HG03045 (cell line): Measurements from ENCODE around the gene TMEM132C.

Source experiments
- ATAC-seq: cut with Tn5 transposase; IDR thresholded peaks from one replicate; pipeline ENCODE4 v1.9.1; 2021; ENCODE audit warnings: mild to moderate bottlenecking, moderate library complexity; ENCODE audit not compliant: unreplicated experiment

Gene TMEM132C

GRCh38 chr12:128745772-128746689 lies 479.1 kb downstream of the TMEM132C start:
- ATAC-seq = no peak

- no peak for ATAC-seq
Measured at GRCh38 chr12:128747441-128747840, 480.5 kb downstream of the TMEM132C start.

- ATAC-seq = no peak
Measured at GRCh38 chr12:128752386-128752785, 485.4 kb downstream of the TMEM132C start.

- no peak for ATAC-seq
Measured at GRCh38 chr12:128753438-128753837, 486.5 kb downstream of the TMEM132C start.

- no peak for ATAC-seq
Measured at GRCh38 chr12:128754275-128754674, 487.3 kb downstream of the TMEM132C start.

- ATAC-seq = no peak
Measured at GRCh38 chr12:128755566-128755965, 488.6 kb downstream of the TMEM132C start.
